ENCODE results near the gene CMIP. TPM values are rescaled to one million over a fixed set of nuclear protein-coding genes. Genes with fewer than 3 reads are reported as not detected.

CMIP gene
- polyA plus RNA-seq, 1 of the 3 experiments (the other 2 are of a cell fraction): 5.4 TPM

GRCh38 chr16:81676066-81676882 is 231.7 kb downstream of the CMIP start:
- POLR2A ChIA-PET: no interaction called here
- Histone ChIP-seq H2AFZ (ENCODE audit: low read depth) (no peak overlapping the region), H4K20me1 (ENCODE audit: insufficient read depth) (no peaks in the 10 kb centered on the region)

GRCh38 chr16:81676883-81677737 is 232.5 kb downstream of the CMIP start:
- Histone ChIP-seq H3K4me2 (no peak overlapping the region), H3K4me3 (ENCODE audit: low read depth in 2 of 2, low read length in 1 of 2) (no peak overlapping the region), H3K27me3 (ENCODE audit: insufficient read depth) (no peaks in the 10 kb centered on the region), H3K9ac (no peak overlapping the region), H3K79me2 (ENCODE audit: insufficient read depth) (no peaks in the 10 kb centered on the region), H3K9me3 (no peaks in the 10 kb centered on the region), H3K36me3 (replicated peaks in 1 of 2; ENCODE audit: control insufficient read depth in 1 of 2, insufficient read depth in 2 of 2, low read length in 1 of 2) (peaks cover 0 to 8% of the 10 kb centered on the region in 2 experiments), H3K4me1 (ENCODE audit: control insufficient read depth in 1 of 2, insufficient read depth in 2 of 2, low read depth in 1 of 2, low read length in 1 of 2) (no peaks in the 10 kb centered on the region; a peak in 1 of 4 replicates), H4K20me1 (ENCODE audit: insufficient read depth) (no peaks in the 10 kb centered on the region), H3K27ac (ENCODE audit: low read depth in 2 of 2, low read length in 1 of 2) (no peak overlapping the region), H3F3A (replicated peaks; ENCODE audit: insufficient read depth) (no peaks in the 10 kb centered on the region), H3K9me2 (no peaks in the 10 kb centered on the region), H2AFZ (ENCODE audit: low read depth) (no peak overlapping the region)
- no peak for DNase-seq
- POLR2A ChIA-PET: no interaction called here
- TF ChIP-seq TAF1 (IDR thresholded peaks at IDR 0.05; ENCODE audit: borderline replicate concordance, low read depth, low read length) (no peak), USF2 (IDR thresholded peaks at IDR 0.05; ENCODE audit: borderline replicate concordance, low read depth, low read length) (no peak), ELF1 (IDR thresholded peaks at IDR 0.05) (no peak), FOXJ3 (CRISPR knock-in tag; IDR thresholded peaks at IDR 0.05) (no peak), MXI1 (IDR thresholded peaks at IDR 0.05; ENCODE audit: low read depth, low read length) (no peak), TCF12 (IDR thresholded peaks at IDR 0.05) (no peak), NFIC (IDR thresholded peaks at IDR 0.05; ENCODE audit: borderline replicate concordance) (no peak), FOSL2 (IDR thresholded peaks at IDR 0.05; ENCODE audit: borderline replicate concordance, low read depth) (no peak), MEF2A (IDR thresholded peaks at IDR 0.05; ENCODE audit: borderline replicate concordance, low read depth) (no peak)
- TF ChIP-seq, protein P1, sequence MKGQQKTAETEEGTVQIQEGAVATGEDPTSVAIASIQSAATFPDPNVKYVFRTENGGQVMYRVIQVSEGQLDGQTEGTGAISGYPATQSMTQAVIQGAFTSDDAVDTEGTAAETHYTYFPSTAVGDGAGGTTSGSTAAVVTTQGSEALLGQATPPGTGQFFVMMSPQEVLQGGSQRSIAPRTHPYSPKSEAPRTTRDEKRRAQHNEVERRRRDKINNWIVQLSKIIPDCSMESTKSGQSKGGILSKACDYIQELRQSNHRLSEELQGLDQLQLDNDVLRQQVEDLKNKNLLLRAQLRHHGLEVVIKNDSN (IDR thresholded peaks at IDR 0.05; ENCODE audit: borderline replicate concordance, low read depth): no peak
- TF ChIP-seq, protein P2, sequence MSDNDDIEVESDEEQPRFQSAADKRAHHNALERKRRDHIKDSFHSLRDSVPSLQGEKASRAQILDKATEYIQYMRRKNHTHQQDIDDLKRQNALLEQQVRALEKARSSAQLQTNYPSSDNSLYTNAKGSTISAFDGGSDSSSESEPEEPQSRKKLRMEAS (IDR thresholded peaks at IDR 0.05; ENCODE audit: low read depth): no peak
- WGBS (ENCODE audit: low lambda C conversion rate): 90% methylated on average over 15 of the region's 15 CpGs
- CTCF ChIA-PET: interaction anchor here (0.8 kb wide), 1 partner anchor 57 kb away, joined by 3 read pairs; no protein-coding TSS in a partner anchor

More at GRCh38 chr16:81676066-81676882, 231.7 kb downstream of the CMIP start:
- Histone ChIP-seq H3F3A (replicated peaks; ENCODE audit: insufficient read depth) (no peaks in the 10 kb centered on the region), H3K27me3 (ENCODE audit: insufficient read depth) (no peaks in the 10 kb centered on the region), H3K9ac (no peak overlapping the region), H3K79me2 (ENCODE audit: insufficient read depth) (no peaks in the 10 kb centered on the region), H3K4me1 (ENCODE audit: control insufficient read depth in 1 of 2, insufficient read depth in 2 of 2, low read depth in 1 of 2, low read length in 1 of 2) (peaks cover 0 to 5% of the 10 kb centered on the region in 2 experiments; a peak in 1 of 4 replicates), H3K36me3 (replicated peaks in 1 of 2; ENCODE audit: control insufficient read depth in 1 of 2, insufficient read depth in 2 of 2, low read length in 1 of 2) (peaks cover 0 to 8% of the 10 kb centered on the region in 2 experiments), H3K27ac (ENCODE audit: low read depth in 2 of 2, low read length in 1 of 2) (no peak overlapping the region), H3K4me3 (ENCODE audit: low read depth in 2 of 2, low read length in 1 of 2) (no peak overlapping the region), H3K4me2 (no peak overlapping the region), H3K9me2 (no peaks in the 10 kb centered on the region), H3K9me3 (no peaks in the 10 kb centered on the region)
- TF ChIP-seq GABPA (IDR thresholded peaks at IDR 0.05; ENCODE audit: low read depth): no peak
- TF ChIP-seq, protein P2 (IDR thresholded peaks at IDR 0.05; ENCODE audit: low read depth): no peak
- CTCF ChIA-PET: interaction anchor here (0.8 kb wide), 1 partner anchor 56 kb away, joined by 3 read pairs; no protein-coding TSS in a partner anchor
- 94% methylated on average over 19 of the region's 19 CpGs for WGBS (ENCODE audit: low lambda C conversion rate)
- DNase-seq: no peak

Data from SK-N-SH (cell line).